Glutamatergic neuron (in vitro differentiated cells): Measurements from ENCODE around the gene RPS27L. TPM values are rescaled to one million over a fixed set of nuclear protein-coding genes. Genes with fewer than 3 reads are reported as not detected.
A peak's percentile ranks its signal among the peaks of the same experiment; 100 is the strongest.

Source experiments
- DNase-seq: peaks from one replicate; pipeline ENCODE4 v3.0.0; 2022
- H3K27ac Mint-ChIP-seq: one replicate; pipeline ENCODE4 v1.8.0; 2020; ENCODE audit warnings: mild to moderate bottlenecking, mixed read lengths, inconsistent platforms; ENCODE audit not compliant: unreplicated experiment
- H3K27me3 Mint-ChIP-seq: one replicate; pipeline ENCODE4 v1.8.0; 2020; ENCODE audit warnings: mild to moderate bottlenecking, moderate library complexity, mixed read lengths, inconsistent platforms; ENCODE audit not compliant: unreplicated experiment
- H3K36me3 Mint-ChIP-seq: one replicate; pipeline ENCODE4 v1.8.0; 2020; ENCODE audit warnings: mild to moderate bottlenecking, mixed read lengths, inconsistent platforms; ENCODE audit not compliant: unreplicated experiment
- H3K4me1 Mint-ChIP-seq: one replicate; pipeline ENCODE4 v1.8.0; 2020; ENCODE audit warnings: mild to moderate bottlenecking, low read depth, mixed read lengths, inconsistent platforms; ENCODE audit not compliant: unreplicated experiment
- H3K4me3 Mint-ChIP-seq: one replicate; pipeline ENCODE4 v1.8.0; 2020; ENCODE audit warnings: mild to moderate bottlenecking, mixed read lengths, inconsistent platforms; ENCODE audit not compliant: unreplicated experiment
- H3K9me3 Mint-ChIP-seq: one replicate; pipeline ENCODE4 v1.8.0; 2020; ENCODE audit warnings: mild to moderate bottlenecking, moderate library complexity, mixed read lengths, inconsistent platforms; ENCODE audit not compliant: unreplicated experiment
- total RNA-seq: library from RNA; stranded (reverse); fragmentation: NEBNext Ultra II Directional; extraction: Animal tissue kit (Norgen Biotek cat#: 25700); gene quantifications from one replicate; pipeline ENCODE4 v1.2.1, GENCODE V29; 2021; ENCODE audit not compliant: unreplicated experiment
- TF ChIP-seq, protein P1 (sequence below): fragments of 200-600 bp; sonication (generic); IDR thresholded peaks from one replicate; pipeline ENCODE4 v1.5.0; 2021; ENCODE audit not compliant: partially characterized antibody, unreplicated experiment

The RPS27L gene
- total RNA-seq, 1 donor from 2014 or later, result 128 TPM

DNA sequence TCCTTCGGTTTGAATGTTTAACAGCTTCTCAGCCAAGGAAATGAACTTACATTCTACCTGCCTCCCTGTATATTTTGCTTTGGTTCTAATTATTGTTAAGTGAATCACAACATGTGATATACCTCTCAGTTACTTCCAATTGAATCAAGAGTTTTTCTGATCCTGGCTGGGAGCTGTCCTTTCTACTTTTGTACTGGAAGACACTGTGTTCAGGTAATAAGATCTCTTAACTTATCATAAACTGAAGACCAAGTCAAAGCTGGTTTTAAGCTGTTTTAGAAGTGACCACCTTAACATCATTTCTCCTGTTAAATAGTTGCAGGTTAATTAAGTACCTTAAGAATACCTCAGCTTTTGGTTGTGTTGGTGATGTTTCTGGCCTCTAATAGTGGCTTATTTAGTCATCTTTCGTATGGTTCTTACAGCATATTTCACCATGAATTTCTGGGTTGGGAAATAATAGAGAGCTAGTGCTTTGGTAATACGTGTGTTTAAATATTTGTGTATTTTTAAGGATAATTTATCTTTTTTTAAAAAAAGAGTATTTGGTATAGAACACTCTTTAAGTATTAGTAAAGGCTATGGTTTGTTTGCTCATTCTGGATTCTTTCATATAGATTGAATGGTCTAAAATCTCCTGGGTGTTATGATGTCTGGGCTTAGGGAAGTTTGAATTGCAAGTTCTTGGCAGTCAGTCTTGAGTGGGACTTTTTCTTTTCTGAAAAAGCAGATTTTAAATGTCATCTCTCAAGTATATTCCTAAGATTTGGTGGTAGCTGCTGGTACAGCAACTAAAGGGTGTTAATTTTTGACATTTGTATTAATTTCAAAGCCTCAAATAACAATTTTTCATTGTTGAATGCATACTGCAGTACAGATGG, 33.7 kb upstream of the RPS27L start:
- Mint-ChIP-seq H3K36me3 (no peaks in the 10 kb centered on the region), H3K9me3 (no peaks in the 10 kb centered on the region), H3K4me1 (peaks cover 41% of the 10 kb centered on the region), H3K4me3 (peak overlapping the region; percentile 94), H3K27ac (peak overlapping the region; percentile 75), H3K27me3 (peaks cover 7% of the 10 kb centered on the region)
- DNase-seq, result no peak
- TF ChIP-seq, protein P1, sequence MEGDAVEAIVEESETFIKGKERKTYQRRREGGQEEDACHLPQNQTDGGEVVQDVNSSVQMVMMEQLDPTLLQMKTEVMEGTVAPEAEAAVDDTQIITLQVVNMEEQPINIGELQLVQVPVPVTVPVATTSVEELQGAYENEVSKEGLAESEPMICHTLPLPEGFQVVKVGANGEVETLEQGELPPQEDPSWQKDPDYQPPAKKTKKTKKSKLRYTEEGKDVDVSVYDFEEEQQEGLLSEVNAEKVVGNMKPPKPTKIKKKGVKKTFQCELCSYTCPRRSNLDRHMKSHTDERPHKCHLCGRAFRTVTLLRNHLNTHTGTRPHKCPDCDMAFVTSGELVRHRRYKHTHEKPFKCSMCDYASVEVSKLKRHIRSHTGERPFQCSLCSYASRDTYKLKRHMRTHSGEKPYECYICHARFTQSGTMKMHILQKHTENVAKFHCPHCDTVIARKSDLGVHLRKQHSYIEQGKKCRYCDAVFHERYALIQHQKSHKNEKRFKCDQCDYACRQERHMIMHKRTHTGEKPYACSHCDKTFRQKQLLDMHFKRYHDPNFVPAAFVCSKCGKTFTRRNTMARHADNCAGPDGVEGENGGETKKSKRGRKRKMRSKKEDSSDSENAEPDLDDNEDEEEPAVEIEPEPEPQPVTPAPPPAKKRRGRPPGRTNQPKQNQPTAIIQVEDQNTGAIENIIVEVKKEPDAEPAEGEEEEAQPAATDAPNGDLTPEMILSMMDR, result no peak

DNA sequence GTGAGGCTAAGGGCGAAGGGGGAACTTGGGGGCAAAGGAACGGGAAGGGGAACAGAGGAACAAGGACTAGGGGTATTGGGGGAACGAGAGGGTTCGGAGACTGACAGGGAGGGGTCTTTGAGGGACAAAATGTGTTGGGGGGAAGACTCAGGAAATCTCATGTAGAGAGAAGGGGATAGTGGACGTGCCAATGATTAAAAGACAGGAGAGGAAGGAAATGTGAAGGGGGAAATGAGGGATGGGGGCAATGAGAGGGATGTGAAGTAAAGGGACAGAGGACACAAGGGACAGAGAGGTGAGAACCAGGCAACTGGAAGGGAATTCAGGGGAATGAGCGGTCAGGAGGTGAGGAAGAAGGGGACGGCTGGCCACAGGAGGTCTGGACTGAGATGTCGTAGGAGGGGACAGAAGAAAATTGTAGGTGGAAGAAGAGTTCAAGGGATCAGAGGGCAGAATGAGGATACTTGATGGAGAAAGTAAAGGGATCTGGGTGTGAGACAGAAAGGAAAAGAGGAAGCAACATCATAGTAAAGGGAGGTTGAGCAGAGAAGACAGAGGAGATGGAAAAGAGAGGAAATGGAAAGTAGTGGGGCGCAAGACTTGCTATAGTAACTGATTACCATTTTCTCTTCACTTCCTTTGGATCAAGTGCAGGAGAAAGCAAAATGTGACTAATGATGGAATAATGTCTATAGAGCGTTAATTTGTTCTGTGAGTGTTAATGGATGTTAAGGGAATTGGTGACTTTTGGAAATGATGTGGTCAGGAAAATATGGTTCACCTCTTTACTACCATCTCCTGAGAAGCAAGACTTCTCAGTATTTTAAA, 32.9 kb upstream of the RPS27L start:
- Mint-ChIP-seq H3K4me3 (peak overlapping the region; percentile 94), H3K36me3 (no peaks in the 10 kb centered on the region), H3K27me3 (peaks cover 7% of the 10 kb centered on the region), H3K4me1 (peaks cover 37% of the 10 kb centered on the region), H3K9me3 (no peaks in the 10 kb centered on the region), H3K27ac (peak overlapping the region; percentile 75)
- no peak for DNase-seq
- TF ChIP-seq, protein P1, result no peak

- TF ChIP-seq, protein P1, result no peak
- peaks cover 7% of the 10 kb centered on the region for H3K27me3 Mint-ChIP-seq
- peak within 1 kb of the TSS; percentile 94 for H3K4me3 Mint-ChIP-seq
- peak within 1 kb of the TSS; percentile 94 for H3K27ac Mint-ChIP-seq
- no peaks in the 10 kb centered on the region for H3K36me3 Mint-ChIP-seq
- peaks cover 36% of the 10 kb centered on the region for H3K4me1 Mint-ChIP-seq
- peak; percentile 100 for DNase-seq
- no peaks in the 10 kb centered on the region for H3K9me3 Mint-ChIP-seq
Measured at GRCh38 chr15:63188926-63189871, 31.9 kb upstream of the RPS27L start, which contains the start of gene RAB8B. RAB8B (plus strand) TSS chr15:63189606; CDS start chr15:63189625, 19 bp downstream.

DNA sequence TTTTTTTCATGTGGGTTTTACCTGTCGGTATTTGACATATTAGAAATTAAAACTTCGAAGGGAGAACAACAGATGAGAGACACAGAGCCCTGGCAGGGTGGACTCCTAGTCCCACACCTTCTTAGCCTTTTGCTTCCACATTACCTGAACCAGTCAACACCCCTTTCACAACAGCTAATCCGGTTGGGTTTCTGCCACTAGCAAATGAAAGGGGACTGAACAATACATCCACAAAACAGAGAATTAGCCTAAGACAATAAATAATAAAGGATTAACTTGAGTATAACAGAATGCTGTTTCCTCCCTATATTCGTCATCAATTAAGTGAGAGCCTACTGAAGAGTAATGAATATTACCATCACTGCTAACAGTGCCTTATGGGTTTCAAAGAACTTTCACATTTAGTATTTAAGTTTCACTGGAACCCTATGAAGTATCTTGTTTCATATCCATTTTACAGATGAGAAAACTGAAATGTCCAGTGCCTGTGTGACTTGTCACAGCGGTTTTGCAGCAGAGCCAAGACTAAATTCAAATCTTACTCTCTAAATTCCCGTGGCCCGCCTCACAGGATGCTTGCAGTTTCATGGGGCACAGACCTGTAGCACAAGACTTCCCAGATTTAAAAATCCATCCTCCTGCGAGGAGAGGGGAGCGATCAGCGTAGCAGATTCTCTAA, 31.1 kb upstream of the RPS27L start:
- Mint-ChIP-seq H3K36me3 (no peaks in the 10 kb centered on the region), H3K4me1 (peaks cover 32% of the 10 kb centered on the region), H3K27me3 (peaks cover 7% of the 10 kb centered on the region), H3K9me3 (no peaks in the 10 kb centered on the region), H3K27ac (peak overlapping the region; percentile 94), H3K4me3 (peak overlapping the region; percentile 91)
- TF ChIP-seq, protein P1, result no peak
- no peak for DNase-seq
